Activated CD4-positive, alpha-beta memory T cell treated with anti-CD3 and anti-CD28 coated beads for 36 hours (primary cell): ENCODE results near the gene KCND3. TPM values are rescaled to one million over a fixed set of nuclear protein-coding genes. Genes with fewer than 3 reads are reported as not detected.

ENCODE experiments used
- CTCF ChIA-PET: fragments of 350-600 bp; sonication (Branson Sonifier 250); formaldehyde crosslinking; loops from one replicate; lab custom pipeline; 2021; ENCODE audit warnings: antibody characterized with exemption, inconsistent platforms; lab: Charles Lee
- POLR2A ChIA-PET: fragments of 350-600 bp; sonication (Branson Sonifier 250); formaldehyde crosslinking; loops from one replicate; lab custom pipeline; 2021; ENCODE audit warnings: antibody characterized with exemption; lab: Charles Lee
- DNase-seq: peaks from one replicate; pipeline ENCODE4 v3.0.0-alpha.2; 2020
- H3K27ac Mint-ChIP-seq: one replicate; pipeline ENCODE4 v1.8.0; 2021; ENCODE audit warnings: mixed read lengths
- H3K27me3 Mint-ChIP-seq: one replicate; pipeline ENCODE4 v1.8.0; 2021; ENCODE audit warnings: mixed read lengths
- H3K36me3 Mint-ChIP-seq: one replicate; pipeline ENCODE4 v1.8.0; 2021; ENCODE audit warnings: mixed read lengths
- H3K4me1 Mint-ChIP-seq: one replicate; pipeline ENCODE4 v1.8.0; 2021; ENCODE audit warnings: low read depth, mixed read lengths
- H3K4me3 Mint-ChIP-seq: one replicate; pipeline ENCODE4 v1.8.0; 2021; ENCODE audit warnings: mild to moderate bottlenecking, mixed read lengths
- H3K9me3 Mint-ChIP-seq: one replicate; pipeline ENCODE4 v1.8.0; 2021; ENCODE audit warnings: mixed read lengths
- intact Hi-C: fragments of 100-400 bp; cut with micrococcal nuclease; formaldehyde crosslinking; loops from one replicate; pipeline ENCODE4 v1.15.1; 2023
- total RNA-seq, 2 experiments: library from RNA; stranded (reverse); gene quantifications; one replicate each; pipeline ENCODE4 v1.2.3, GENCODE V29; 2021

The KCND3 gene
- total RNA-seq, 2 experiments from 2014 or later = not detected

DNA sequence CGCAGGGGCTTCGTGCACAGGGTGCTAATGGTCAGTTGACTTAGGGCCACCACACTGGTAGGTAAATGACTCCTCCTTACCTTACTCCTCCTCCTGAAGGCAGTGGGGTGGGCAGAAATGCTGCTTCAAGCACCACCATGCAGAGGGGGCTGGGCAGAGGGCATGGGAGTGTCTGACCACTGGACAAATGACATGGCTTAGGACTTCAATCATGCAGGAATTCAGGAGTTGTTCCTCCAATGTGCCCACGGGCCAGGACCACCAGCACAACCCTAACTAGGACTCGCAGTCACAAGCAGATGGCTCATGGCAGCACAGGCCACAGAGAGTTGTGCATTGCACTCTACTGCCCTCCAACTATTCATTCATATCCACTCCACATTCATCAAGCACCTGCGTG, 65.7 kb downstream of the KCND3 start:
- peaks cover 10% of the 10 kb centered on the region for H3K27me3 Mint-ChIP-seq
- H3K9me3 Mint-ChIP-seq = no peaks in the 10 kb centered on the region
- DNase-seq = no peak
- H3K27ac Mint-ChIP-seq = no peak overlapping the region
- intact Hi-C loops = no loop called here
- H3K4me3 Mint-ChIP-seq = no peak overlapping the region
- no peaks in the 10 kb centered on the region for H3K4me1 Mint-ChIP-seq
- ChIA-PET CTCF (no interaction called here), POLR2A (interaction anchor here (0.6 kb wide), 1 partner anchor 477 kb away, joined by 3 read pairs; no protein-coding TSS in a partner anchor)
- H3K36me3 Mint-ChIP-seq = no peaks in the 10 kb centered on the region

DNA sequence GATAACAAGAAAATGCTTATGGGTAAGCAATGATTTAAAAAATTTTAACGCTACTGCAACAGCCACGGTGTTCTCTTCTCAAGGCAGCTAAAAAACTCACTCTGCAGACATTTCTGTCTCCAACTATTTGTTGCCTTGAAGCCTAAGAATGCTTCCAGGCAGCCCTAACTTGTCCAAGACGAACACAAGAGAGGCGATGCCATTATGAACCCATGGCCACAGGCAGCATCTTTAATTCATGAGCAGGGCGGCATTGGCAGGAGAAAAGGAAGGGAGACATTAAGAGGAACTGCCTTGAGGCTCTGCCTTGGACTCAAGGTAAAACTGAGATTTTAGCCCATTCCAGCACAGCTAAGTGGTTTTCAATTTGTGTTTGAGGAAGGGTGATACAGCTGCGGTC, 67.5 kb downstream of the KCND3 start:
- no peaks in the 10 kb centered on the region for H3K9me3 Mint-ChIP-seq
- DNase-seq = no peak
- no peak overlapping the region for H3K4me3 Mint-ChIP-seq
- H3K4me1 Mint-ChIP-seq = no peaks in the 10 kb centered on the region
- POLR2A ChIA-PET = no interaction called here
- no peak overlapping the region for H3K27ac Mint-ChIP-seq
- intact Hi-C loops = no loop called here
- H3K27me3 Mint-ChIP-seq = peaks cover 12% of the 10 kb centered on the region
- CTCF ChIA-PET = no interaction called here
- H3K36me3 Mint-ChIP-seq = no peaks in the 10 kb centered on the region

- POLR2A ChIA-PET = no interaction called here
- H3K27me3 Mint-ChIP-seq = peaks cover 14% of the 10 kb centered on the region
- no peaks in the 10 kb centered on the region for H3K4me1 Mint-ChIP-seq
- no peaks in the 10 kb centered on the region for H3K9me3 Mint-ChIP-seq
- intact Hi-C loops = no loop called here
- DNase-seq = no peak
- CTCF ChIA-PET = no interaction called here
- no peaks in the 10 kb centered on the region for H3K36me3 Mint-ChIP-seq
- H3K27ac Mint-ChIP-seq = no peak overlapping the region
- H3K4me3 Mint-ChIP-seq = no peak overlapping the region
Measured at GRCh38 chr1:111920221-111921024, 69.0 kb downstream of the KCND3 start.

GRCh38 chr1:111911776-111912515, 77.5 kb downstream of the KCND3 start:
- Mint-ChIP-seq H3K36me3 (no peaks in the 10 kb centered on the region), H3K4me1 (no peaks in the 10 kb centered on the region), H3K4me3 (no peak overlapping the region), H3K27me3 (peaks cover 24% of the 10 kb centered on the region), H3K9me3 (peaks cover 4% of the 10 kb centered on the region), H3K27ac (no peak overlapping the region)
- DNase-seq = no peak
- ChIA-PET CTCF (no interaction called here), POLR2A (no interaction called here)
- intact Hi-C loops = no loop called here

DNA sequence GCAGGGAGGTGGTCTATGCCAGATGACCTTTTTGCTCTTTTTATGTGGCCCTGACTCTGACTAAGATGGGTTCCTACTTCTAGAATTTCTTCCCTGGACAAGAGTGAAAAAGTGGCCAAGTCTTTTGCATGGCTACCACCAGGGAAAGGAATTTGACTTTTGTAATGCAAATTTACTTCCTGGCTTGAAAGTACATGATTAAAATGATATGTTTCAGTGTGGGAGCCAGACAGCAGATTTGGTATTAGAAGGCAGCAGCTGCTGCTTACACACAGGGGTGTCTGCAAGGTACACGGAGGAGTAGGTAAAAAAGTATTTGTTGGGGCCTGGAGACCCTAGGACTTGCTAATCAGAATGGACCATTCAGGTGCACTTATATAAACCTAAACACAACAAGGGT, 78.4 kb downstream of the KCND3 start:
- no peaks in the 10 kb centered on the region for H3K36me3 Mint-ChIP-seq
- DNase-seq = no peak
- H3K27ac Mint-ChIP-seq = no peak overlapping the region
- ChIA-PET POLR2A (no interaction called here), CTCF (no interaction called here)
- intact Hi-C loops = no loop called here
- peaks cover 4% of the 10 kb centered on the region for H3K9me3 Mint-ChIP-seq
- H3K27me3 Mint-ChIP-seq = peaks cover 29% of the 10 kb centered on the region
- no peaks in the 10 kb centered on the region for H3K4me1 Mint-ChIP-seq
- no peak overlapping the region for H3K4me3 Mint-ChIP-seq

- no peak overlapping the region for H3K4me3 Mint-ChIP-seq
- H3K9me3 Mint-ChIP-seq = no peaks in the 10 kb centered on the region
- no peak overlapping the region for H3K27ac Mint-ChIP-seq
- POLR2A ChIA-PET = no interaction called here
- peaks cover 28% of the 10 kb centered on the region for H3K27me3 Mint-ChIP-seq
- intact Hi-C loops = no loop called here
- no peak for DNase-seq
- H3K36me3 Mint-ChIP-seq = no peaks in the 10 kb centered on the region
- H3K4me1 Mint-ChIP-seq = peaks cover 12% of the 10 kb centered on the region
- CTCF ChIA-PET = no interaction called here
Measured at GRCh38 chr1:111909030-111909429, 80.4 kb downstream of the KCND3 start.

DNA sequence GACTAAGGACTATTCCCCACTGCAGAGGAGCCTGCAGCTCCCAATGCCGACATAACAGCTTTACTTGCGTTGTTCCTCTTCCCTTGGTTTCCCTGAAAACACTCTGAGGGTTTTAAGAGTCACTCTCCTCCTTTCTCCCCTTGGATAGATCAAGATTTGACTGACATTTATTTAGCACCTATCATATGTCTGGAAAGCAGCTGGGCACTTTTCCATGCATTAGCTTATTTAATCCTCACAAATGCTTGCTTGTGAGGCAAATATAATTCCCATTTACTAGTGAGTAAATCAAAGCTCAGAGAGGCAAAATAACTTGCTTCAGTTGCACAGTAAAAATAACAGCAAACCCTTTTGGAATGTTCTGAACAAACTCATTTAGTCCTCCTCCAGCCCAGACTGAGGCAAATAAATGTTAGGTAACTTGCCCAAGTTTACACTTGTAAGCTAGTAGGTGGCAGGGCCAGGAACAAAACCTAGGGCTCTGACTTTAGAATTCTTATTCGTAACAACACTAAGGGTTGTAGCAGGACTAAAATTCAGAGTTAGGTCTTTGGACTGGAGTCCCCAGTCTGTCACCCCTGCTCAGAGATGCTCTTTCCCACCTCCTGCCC, 81.4 kb downstream of the KCND3 start:
- POLR2A ChIA-PET = no interaction called here
- no peaks in the 10 kb centered on the region for H3K36me3 Mint-ChIP-seq
- DNase-seq = no peak
- H3K4me1 Mint-ChIP-seq = peaks cover 12% of the 10 kb centered on the region
- no peak overlapping the region for H3K27ac Mint-ChIP-seq
- CTCF ChIA-PET = no interaction called here
- intact Hi-C loops = no loop called here
- H3K27me3 Mint-ChIP-seq = peaks cover 28% of the 10 kb centered on the region
- no peaks in the 10 kb centered on the region for H3K9me3 Mint-ChIP-seq
- no peak overlapping the region for H3K4me3 Mint-ChIP-seq

GRCh38 chr1:111907321-111907720, 82.1 kb downstream of the KCND3 start:
- Mint-ChIP-seq H3K27me3 (peaks cover 26% of the 10 kb centered on the region), H3K27ac (no peak overlapping the region)

DNA sequence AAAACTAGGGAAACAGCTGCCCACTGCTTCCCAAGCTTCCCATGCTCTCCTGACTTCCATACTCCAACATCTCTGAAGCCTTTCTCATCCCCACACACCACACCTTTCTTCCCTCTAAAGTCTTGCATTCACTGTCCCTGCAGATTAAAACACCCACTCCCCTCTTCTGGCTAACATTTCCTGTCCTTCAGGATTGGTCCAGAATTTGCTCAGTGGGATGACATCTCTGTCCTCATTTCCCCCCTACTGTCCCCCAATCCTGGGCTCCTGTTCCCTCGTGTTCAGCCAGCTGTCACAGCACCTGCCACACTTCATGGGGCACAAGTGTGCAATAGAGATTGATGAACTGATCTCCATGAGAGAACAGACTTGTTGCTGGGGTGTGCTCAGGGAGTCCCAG, 82.7 kb downstream of the KCND3 start:
- DNase-seq = no peak
- Mint-ChIP-seq H3K27ac (no peak overlapping the region), H3K9me3 (no peaks in the 10 kb centered on the region), H3K4me1 (peaks cover 12% of the 10 kb centered on the region), H3K4me3 (no peak overlapping the region), H3K27me3 (peaks cover 26% of the 10 kb centered on the region), H3K36me3 (no peaks in the 10 kb centered on the region)
- intact Hi-C loops = no loop called here
- ChIA-PET CTCF (interaction anchor here (0.7 kb wide), 1 partner anchor 9 kb away, joined by 3 read pairs; no protein-coding TSS in a partner anchor), POLR2A (no interaction called here)

More at GRCh38 chr1:111907321-111907720, 82.1 kb downstream of the KCND3 start:
- intact Hi-C loops = no loop called here
- no peaks in the 10 kb centered on the region for H3K9me3 Mint-ChIP-seq
- H3K36me3 Mint-ChIP-seq = no peaks in the 10 kb centered on the region
- no peak overlapping the region for H3K4me3 Mint-ChIP-seq
- H3K4me1 Mint-ChIP-seq = peaks cover 12% of the 10 kb centered on the region
- peak; percentile 17 for DNase-seq
- ChIA-PET POLR2A (no interaction called here), CTCF (interaction anchor here (0.7 kb wide), 1 partner anchor 9 kb away, joined by 3 read pairs; no protein-coding TSS in a partner anchor)

DNA sequence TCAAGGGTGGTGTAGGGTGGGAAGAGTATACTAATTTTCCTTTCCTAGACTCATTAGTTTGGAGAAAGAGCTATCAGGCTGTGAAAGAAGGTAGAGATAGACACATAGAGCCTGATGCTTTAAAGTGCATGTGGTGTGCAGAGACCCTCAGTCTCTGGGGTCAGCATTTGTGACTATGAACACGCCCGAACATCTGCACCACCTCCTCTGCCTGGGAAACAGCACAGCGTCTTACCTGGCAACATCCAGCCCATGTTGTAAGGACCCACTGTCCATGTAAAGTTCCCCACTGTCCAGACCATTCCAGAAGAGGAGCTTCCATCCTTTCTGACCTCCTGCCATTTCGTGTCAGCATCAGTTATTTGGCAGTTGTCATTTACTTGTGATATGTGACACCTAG, 83.4 kb downstream of the KCND3 start:
- no peak for DNase-seq
- peaks cover 26% of the 10 kb centered on the region for H3K27me3 Mint-ChIP-seq
- no peaks in the 10 kb centered on the region for H3K36me3 Mint-ChIP-seq
- intact Hi-C loops = no loop called here
- ChIA-PET CTCF (no interaction called here), POLR2A (no interaction called here)
- peaks cover 12% of the 10 kb centered on the region for H3K4me1 Mint-ChIP-seq
- no peaks in the 10 kb centered on the region for H3K9me3 Mint-ChIP-seq
- no peak overlapping the region for H3K27ac Mint-ChIP-seq
- no peak overlapping the region for H3K4me3 Mint-ChIP-seq

GRCh38 chr1:111904478-111905218, 84.8 kb downstream of the KCND3 start:
- peak; percentile 60 for DNase-seq
- CTCF ChIA-PET = interaction anchor here (1.1 kb wide), 1 partner anchor 61 kb away, joined by 4 read pairs; no protein-coding TSS in a partner anchor
- no peak overlapping the region for H3K27ac Mint-ChIP-seq
- H3K9me3 Mint-ChIP-seq = no peaks in the 10 kb centered on the region
- intact Hi-C loops = no loop called here
- H3K4me1 Mint-ChIP-seq = peaks cover 12% of the 10 kb centered on the region
- POLR2A ChIA-PET = no interaction called here
- H3K4me3 Mint-ChIP-seq = no peak overlapping the region
- no peaks in the 10 kb centered on the region for H3K36me3 Mint-ChIP-seq
- peaks cover 23% of the 10 kb centered on the region for H3K27me3 Mint-ChIP-seq
